SHP77 treated with DMSO at 0.1 percent for 48 hours (cell line): ENCODE data around the gene CLSTN2.

Experiments used
- DNase-seq: peaks from one replicate; lab custom pipeline; 2025; lab: John Stamatoyannopoulos, UW

Gene CLSTN2

GRCh38 chr3:140093742-140094141 lies 158.8 kb downstream of the CLSTN2 start:
- peak; percentile 68 for DNase-seq

DNA sequence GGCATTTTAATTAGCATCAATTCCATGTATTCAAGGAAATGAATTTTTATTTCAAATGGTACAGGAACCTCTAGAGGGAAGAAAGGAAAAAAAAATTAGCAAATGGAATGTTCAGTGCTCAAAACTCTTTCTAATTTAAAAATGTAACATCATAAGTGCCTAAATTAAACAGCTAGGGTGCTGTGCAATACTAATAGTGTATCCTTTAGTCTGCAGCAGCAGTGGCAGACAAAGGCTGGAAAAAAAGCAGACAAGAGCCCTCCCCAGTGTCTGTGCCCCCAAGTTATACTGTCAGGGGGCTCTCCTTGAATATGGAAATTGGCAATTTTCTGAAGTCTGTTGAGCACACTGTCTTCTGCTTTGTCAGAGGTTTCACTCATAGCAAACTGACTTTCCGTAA lies 159.5 kb downstream of the CLSTN2 start:
- no peak for DNase-seq

- no peak for DNase-seq
Observed at GRCh38 chr3:140096037-140096436, 161.1 kb downstream of the CLSTN2 start.

DNA sequence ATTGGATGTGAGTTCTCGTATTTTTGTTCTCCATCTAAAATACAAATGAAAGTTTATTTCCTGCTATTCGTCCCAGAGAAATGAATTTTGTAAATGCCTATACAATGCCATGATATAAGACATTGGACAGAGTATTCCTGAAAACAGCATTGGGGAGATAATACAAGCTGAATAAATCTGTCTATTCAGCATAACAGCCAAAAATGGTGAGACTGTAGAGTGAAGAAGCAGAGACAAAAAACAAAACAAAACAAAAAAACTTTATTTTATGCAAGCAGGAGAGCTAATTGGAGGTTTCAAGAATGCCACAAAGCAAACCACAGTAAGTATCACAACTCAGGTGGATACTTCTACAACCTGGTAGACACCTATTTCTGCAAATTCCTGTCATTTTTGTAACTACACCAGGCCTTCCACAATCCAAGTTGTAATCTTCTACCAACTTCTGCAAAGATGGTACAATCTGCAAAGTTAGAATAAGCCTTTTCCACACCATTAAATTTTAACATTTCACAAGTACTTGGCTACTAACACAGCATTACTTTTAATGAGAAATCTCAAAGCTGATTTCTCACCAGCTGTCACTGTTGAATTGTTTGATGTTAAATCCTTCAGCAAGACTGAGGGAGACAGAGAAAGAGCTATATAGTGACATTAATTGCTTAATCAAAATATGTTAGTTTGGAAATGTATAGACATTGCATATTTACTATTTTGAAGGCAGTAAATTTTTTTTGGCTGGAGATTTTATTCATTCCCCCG lies 163.1 kb downstream of the CLSTN2 start:
- no peak for DNase-seq

GRCh38 chr3:140100479-140100878 lies 165.5 kb downstream of the CLSTN2 start:
- DNase-seq: no peak

DNA sequence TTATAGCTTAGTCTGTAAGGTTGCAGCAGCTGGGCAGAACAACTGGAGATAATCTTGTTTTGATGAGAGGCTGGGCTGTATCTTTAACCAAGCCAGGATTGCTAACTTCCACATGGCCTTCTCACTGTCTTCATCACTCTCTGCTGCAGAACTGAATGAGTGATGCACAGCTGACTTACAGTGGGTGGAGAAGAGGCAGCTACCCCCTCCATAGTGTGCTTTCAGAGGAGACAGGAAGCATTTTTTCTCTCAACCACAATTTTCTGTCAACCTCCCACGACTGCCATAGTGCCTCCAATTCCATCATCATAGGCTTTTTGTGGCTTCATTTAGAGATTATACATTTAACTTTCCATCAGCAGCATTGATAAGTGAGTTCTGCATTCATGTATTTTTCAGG lies 168.2 kb downstream of the CLSTN2 start:
- DNase-seq: no peak

DNA sequence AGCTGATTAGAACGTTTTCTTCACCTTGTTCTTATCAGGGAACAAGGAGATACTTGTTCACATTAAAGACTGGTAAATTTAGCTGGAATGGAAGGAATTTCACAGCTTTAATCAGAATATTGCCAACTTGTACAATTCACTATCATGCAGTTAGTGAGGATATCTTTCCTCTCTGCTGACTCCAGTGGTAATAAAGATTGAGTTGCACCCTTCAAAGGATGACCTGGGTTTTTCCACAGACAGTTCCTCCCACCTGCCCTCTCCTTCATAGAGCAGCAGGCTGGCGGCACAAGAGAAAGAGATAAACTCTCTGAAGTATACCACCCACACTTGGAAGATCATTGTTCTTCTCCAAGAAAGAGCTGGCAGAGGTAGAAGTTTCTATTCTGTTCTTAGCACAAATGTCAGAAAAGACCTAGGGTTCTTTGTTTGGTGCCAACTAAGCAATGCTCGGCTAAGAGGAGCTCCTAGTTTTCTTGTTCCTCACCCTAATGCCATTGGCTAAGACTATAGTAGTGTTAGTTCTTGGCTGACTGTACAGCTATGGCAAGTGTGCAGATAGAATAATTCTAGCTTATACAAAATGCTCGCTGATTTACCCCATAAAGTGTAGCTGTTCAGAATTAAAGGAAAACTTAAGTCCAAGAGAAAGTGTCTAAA lies 169.1 kb downstream of the CLSTN2 start:
- DNase-seq: no peak

GRCh38 chr3:140113996-140114788 lies 179.2 kb downstream of the CLSTN2 start:
- no peak for DNase-seq

DNA sequence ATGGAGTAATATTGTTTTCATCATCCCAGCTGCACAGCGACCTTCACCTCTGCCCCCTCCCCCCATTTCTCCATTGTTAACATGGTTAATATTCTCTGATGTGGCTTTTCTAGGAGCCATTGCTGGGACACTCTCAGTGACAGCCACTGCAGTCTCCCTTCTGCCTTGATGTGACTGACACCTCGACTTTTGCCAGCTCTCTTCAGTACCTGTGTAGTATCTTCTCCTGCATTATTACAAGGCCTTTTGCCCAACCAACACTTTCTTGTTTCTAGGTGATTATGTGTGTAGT lies 179.8 kb downstream of the CLSTN2 start:
- DNase-seq: no peak

DNA sequence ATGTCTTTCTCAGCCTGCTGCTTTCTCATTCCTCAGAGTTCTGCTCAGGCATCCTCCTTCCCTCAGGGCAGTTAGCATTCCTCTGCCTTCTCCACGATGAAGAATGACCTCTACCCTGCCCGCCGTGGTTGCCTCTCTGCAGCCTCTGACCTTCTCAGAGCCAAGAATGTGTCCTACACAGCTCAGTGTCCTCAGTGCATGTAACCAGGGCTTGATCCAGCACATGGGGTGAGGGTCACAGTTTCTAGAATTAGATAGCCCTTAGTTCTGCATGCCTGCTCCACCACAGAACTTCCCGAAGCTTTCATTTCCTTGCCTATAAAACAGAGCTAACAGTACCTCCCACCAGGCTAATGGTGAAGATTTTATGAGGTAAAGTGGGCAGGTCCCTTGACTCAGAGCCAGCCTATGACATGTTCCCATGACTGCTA lies 182.1 kb downstream of the CLSTN2 start:
- no peak for DNase-seq

GRCh38 chr3:140122183-140122582 lies 187.2 kb downstream of the CLSTN2 start:
- DNase-seq: no peak

- no peak for DNase-seq
Observed at GRCh38 chr3:140128217-140128616, 193.2 kb downstream of the CLSTN2 start.

DNA sequence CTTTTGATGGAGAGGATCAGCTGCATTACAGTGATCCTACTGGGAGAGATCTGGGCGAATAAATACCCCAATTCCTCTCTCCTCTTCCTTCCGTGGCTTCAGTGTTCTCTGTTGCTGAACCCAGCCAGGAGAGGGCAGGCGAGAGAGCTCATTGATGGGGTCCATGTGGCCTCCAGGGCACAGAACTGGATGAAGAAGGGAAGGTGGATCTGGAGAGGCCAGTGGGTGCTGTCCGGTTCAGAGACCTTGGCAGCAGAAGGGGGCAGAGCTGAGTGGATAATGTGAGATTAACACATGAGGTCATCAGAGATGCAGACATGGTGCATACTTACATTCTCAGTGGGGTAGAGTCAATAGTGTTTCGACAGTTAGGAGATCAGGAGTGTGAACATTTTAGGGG lies 193.6 kb downstream of the CLSTN2 start:
- DNase-seq: peak; percentile 46

DNA sequence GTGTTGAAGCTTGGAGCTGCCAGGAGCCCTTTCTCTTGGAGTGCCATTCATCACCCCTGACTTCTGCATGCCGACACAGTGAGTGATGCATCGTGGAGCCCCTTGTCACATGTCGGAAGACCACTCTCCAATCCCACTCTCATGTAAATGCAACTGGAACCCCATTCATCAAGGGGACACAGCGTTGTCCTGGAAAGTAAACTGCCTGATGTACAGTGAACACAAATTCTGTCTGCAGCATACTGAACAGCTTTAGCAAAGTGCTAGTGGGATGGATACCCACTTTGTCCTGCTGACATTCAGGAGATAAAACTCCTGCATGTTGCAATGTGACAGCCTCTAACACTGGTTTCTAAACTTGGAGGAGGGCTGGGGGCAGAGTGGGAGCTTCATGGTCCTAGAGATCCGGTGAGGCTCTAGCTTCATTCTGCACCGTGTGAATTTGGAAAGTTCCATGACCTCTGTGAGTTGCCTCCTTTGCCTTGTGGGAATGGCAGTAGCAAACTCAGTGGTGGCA lies 194.8 kb downstream of the CLSTN2 start:
- no peak for DNase-seq

GRCh38 chr3:140131895-140132294 lies 196.9 kb downstream of the CLSTN2 start:
- no peak for DNase-seq

DNA sequence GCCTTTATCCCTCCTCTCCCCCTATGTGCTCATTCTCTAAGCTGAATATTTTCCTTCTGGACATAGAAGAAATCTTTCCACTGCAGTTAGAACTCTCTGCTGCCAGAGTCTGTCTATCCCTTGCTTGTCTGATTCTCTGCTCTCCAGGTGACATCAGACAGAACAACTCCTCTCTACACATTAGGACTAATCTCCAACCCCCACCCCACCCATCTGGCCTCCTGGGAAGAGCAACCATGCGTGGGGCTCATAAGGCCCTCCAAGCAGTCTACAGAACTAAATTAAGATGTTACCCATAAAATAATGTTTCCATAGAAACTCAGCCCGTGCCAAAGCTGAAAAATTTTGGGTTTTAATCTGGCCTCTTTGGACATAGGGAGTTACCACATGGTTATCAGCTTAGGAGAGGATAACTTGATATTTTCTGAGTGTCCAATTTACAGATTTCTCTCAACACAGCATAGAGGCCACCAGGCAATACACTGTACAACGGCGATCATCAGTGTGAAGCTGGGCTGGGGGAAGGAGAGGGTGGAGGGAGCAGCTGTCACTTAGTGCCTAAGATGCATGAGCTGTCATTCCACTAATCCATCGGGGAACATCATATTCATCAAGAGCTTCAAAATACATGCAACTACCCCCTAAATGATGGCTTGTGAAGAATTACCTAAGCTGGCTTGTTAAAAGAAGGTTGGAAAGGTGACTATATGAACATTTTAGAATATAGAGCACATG lies 199.4 kb downstream of the CLSTN2 start:
- no peak for DNase-seq

- DNase-seq: no peak
Observed at GRCh38 chr3:140135461-140135860, 200.5 kb downstream of the CLSTN2 start.

DNA sequence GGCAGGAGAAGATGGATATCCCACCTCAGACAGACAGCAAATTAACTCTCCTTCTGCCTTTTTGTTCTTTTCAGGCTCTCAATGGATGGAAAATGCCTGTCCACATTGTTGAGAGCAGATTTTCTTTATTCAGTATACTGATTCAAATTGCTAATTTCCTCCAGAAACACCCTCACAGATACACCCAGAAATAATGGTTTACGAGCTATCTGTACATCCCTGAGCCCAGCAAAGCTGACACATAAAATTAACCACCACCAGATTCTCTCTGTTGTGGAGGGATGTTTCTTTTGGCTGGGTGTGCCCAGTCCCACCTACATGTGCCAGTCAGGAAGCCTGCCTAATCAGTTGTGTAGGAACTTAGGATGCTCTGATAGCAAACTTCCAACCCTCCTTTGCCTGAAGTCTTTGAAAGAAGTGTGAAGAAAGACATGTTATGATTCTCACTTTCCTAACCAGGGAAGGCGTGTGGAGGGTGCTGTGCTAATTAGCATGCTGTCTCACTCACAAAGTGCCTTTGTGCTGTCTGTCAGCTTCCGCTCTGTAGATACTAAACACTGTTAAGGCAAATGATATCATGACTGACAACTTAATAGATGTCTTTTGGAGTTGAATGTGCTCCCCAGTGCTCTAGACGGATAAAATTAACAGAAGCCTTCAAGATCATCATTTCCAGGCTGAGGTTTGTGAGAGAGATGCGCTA lies 208.5 kb downstream of the CLSTN2 start:
- no peak for DNase-seq

- DNase-seq: no peak
Observed at GRCh38 chr3:140145528-140145927, 210.5 kb downstream of the CLSTN2 start.

DNA sequence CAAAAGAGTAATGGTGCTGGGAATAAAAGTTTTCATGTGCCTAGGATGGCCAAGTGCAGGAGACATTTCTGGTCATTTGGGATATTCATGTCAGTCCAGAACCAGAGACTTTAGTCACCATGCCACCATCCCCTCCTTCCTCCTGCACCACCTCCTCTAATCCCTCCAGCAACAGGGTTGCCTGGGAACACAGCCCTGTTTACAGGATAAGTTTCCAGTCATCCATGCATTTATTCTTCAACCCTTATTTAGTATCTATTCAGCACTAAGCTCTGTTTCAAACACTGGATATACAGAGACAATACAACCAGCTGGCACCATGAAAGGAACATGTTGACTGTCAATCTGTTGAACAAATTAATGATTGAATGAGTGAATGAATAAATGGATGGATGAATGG lies 211.7 kb downstream of the CLSTN2 start:
- DNase-seq: no peak

DNA sequence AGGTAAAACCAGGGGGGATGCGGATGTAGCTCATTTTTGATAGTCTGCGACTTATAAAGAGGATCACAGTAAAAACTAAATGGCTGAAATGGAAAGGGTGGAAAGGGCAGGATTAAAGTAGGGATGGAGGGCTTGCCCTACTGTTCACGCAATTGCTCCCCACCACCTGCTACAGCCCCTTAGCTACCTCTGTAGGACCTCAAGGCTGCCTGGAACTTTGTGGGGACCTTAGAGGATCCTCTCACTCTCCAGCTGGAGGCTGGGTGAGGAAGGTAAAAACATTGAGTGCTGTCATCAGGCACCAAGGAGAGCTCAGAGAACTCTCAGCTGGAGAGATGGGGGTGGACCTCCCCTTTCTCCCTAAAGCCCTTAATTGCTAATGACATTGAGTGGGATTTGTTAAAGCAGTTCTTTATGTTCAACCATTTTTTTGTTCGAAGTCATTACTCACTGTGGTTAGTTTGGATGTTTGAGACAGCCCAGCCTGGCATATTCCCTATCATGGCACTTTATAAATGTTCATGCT lies 213.0 kb downstream of the CLSTN2 start:
- DNase-seq: no peak
